Superior temporal gyrus (tissue), 1 donor: ENCODE data around the gene CPNE2.
A peak's percentile ranks its signal among the peaks of the same experiment; 100 is the strongest.

Experiments used
- DNase-seq: peaks from one replicate; pipeline ENCODE4 v3.0.0-alpha.2; 2016; ENCODE audit errors: extremely low spot score

Gene CPNE2

DNA sequence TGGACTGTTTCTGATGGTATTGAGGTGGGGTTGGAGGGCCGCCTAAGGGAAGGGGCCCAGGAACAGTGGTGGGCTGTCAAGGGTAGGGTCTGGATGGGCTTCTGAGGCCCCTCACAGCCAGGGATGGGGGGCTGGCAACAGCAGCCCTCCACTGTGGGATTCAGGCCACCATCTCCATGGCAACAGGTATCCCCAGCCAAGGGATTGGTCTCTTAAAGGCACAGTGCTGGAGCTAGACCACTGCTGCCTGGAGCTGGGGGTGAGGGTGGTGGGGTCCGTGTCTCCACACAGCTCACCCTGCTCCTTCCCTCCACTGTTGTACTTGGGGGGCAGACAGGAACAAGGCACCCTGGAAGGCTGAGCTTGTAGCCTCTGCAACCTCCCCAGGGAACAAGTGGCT is 51.6 kb downstream of the CPNE2 start:
- DNase-seq = no peak

DNA sequence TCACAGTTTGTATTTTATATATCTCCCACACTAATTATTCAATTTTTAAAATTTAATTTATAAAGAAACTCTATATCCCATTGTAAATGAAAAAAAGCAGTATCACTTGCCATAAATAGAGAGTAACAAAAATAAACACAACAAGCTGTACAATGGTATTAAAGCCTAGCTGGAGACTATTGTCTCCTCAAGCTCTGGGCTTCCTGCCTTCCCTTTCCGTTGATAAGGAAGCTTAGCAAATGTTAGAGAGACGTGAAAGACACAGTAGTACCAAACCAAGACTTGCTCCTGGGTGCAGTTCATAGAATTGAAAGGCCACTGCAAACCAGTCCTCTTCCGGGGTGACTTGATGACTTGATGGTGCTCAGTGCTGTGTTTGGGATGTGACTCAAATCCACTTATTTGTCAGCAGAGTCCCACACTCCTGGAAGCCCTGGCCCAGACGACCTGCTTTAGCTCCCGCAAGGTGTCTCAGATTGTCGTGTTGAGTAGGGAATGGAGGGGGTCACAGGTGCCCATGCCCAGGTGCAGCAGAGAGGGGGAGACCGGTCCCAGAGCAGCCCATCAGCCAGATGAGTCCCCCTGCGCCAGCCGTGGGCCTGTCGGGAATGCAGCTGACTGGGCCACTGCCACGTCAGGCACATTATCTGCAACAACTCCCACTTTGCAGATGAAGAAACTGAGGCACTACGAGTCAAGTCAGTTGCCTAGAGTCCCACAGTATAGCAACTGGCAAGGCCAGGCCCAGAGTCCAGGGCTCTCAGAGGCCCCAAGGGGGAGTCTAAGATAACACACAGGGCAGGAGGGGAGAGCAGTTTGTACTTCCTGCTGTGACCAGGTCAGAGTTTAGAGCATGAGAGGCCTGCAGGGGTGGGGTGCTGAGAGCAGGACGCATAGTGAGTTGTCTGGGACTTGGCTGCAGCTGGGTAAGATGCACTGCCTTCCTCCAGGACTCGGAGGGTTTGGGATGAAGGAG is 53.0 kb downstream of the CPNE2 start:
- DNase-seq = no peak

DNA sequence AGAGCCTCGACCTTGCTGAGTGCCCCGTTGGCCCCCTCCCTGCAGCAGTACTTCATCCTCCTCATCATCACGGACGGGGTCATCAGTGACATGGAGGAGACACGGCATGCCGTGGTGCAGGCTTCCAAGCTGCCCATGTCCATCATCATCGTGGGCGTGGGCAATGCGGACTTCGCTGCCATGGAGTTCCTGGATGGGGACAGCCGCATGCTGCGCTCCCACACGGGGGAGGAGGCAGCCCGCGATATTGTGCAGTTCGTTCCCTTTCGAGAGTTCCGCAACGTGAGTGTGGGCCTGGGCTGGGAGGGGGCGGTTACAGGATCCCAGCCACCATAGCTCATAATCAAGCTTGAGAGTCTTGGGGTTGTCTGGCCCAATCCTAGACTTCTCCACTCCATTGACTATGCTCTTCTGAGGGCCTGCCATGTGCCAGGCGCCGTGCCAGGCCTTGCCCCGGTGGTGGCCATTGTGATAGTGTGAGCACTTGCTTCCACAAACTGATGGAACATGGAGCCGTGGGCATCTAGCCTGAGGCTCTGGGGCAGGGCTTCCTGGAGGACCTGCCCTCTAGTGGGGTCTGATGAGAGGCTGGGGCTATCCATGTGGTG is 53.8 kb downstream of the CPNE2 start:
- DNase-seq = no peak

DNA sequence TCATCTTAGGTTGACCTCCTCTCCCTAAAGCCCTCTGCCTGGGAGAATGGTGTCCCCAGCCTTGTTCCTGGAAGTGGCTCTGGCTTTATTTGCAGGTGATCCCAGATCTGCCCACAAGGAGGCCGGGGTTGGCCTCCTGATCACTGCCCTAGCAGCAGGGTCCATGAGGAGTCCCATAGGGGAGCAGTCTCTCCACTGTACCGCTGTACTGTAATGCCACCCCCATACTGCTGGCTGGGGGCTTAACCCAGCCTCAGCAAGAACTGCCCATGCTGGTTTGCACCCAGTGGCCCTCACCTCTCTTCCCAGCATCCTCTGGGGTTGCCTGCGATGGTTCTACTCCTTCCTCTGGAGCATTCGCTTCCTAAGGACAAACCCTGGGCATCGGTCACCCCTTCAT is 54.4 kb downstream of the CPNE2 start:
- no peak for DNase-seq

DNA sequence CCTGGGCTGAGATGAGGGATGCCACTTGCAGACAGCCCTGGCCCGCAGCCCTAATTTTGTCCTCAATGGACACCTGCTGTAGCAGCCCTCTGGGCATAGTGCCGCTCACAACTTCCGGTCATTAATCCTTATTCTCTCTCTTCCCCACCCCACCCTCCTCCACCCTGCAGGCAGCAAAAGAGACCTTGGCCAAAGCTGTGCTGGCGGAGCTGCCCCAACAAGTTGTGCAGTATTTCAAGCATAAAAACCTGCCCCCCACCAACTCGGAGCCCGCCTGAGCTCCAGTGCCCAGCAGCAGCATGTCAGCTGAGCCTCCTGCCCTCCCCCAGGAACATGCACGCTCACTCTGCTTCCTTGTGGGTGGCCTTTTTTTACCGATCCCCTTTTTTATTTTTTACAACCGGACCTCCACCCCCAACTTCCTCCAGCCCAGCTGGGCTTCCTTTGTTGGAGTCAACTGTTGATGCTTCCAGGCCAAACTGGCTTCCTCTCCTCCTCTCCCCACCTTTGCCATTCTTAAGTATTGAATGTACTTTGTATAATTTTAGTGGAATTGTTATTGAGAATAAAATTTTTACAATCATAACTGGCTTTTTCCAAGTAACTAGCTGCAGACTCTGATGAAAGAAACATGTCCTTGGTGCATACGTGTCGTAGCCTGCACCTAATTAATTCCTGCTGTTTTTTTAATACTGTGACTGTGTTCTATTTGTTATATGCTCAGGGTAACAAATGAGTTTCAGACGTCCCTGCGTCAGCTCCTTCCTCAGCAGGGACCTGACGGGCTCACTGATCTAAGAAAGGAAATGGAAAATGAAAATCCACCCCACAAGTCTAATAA is 55.2 kb downstream of the CPNE2 start:
- no peak for DNase-seq

DNA sequence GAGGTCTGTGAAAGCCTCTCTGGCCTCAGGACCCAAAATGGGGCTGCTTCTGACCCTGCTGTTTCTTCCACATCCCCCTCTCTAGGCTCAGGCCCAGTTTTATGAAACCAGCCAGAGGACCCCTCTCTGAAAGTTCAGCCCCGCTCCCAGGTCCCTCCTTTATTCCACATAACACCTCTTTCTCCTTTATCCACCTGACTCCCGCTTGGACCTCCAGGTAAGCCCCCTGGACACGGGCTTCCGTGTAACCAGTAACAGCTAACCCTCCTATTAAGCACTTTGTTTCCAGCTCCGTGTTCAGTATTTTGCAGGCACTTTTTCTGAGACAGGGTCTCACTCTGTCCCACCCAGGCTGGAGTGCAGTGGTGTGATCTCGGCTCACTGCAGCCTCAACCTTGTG is 56.1 kb downstream of the CPNE2 start:
- no peak for DNase-seq

DNA sequence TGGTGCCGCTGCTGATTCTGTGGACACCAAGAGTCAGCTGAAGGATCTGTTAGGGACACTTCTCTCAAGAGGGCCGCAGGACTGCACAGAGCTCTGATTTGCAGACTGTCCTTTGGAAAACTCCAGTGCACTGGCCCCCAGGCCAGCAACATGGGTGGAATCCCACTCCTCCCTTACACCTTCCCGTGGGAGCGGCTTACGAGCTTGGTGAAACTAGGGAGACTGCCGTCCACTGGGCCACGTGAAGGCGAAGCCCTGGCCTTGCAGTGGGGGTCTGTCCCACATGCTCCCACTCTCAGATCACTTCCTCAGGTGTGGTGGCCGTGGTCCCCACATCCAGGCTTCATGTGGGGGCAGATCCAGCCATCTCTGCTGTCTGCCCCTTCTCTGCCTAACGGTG is 57.0 kb downstream of the CPNE2 start:
- no peak for DNase-seq

DNA sequence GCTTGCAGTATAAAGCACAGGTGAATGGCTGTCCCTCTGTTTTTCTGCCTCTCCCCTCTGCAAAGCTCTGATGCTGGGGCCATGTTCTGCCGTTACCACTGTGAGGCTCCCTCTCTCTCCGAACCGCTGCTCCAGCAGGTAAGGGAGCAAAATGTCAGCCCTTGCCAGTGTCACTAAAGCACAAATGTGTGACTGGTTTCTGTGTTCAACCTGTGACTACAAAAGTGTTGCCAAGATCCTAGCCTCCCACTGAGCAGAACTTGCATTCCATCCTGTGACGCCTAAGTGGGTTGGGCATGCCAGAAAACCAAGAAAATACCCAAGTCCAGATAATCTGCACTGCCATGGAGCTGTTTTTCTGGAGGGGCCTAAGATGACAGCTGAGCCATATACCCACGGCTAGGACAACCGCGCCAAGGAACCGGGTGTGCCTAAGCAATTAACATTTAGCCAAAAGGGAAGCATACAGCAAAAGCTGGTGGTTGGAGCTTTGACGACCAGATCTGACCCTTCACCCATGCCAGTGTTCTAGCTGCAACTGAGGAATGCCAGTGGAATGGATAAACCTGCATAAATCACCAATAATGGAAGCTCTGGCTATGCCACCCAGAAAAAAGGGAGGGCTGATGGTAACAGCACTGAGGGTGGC is 58.4 kb downstream of the CPNE2 start:
- DNase-seq = no peak

DNA sequence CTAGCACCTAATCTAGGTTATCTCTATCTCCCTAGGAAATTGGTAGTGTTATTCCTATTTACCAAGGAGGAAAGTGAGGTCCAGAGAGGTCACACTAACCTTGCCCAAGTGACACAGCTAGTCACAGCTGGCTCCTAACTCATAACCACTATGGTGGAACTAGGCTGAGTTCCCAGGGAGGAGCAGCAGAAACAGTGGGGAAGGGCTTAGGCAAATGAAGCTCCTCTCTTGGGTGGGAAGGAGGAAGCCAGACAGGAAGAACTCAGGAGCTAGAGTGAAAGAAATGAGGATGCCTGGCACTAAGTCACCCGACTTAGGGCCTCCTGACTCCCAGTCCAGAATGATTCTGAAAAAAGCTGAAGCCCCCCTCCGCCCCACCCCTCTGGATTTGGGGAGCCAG is 59.0 kb downstream of the CPNE2 start:
- no peak for DNase-seq

DNA sequence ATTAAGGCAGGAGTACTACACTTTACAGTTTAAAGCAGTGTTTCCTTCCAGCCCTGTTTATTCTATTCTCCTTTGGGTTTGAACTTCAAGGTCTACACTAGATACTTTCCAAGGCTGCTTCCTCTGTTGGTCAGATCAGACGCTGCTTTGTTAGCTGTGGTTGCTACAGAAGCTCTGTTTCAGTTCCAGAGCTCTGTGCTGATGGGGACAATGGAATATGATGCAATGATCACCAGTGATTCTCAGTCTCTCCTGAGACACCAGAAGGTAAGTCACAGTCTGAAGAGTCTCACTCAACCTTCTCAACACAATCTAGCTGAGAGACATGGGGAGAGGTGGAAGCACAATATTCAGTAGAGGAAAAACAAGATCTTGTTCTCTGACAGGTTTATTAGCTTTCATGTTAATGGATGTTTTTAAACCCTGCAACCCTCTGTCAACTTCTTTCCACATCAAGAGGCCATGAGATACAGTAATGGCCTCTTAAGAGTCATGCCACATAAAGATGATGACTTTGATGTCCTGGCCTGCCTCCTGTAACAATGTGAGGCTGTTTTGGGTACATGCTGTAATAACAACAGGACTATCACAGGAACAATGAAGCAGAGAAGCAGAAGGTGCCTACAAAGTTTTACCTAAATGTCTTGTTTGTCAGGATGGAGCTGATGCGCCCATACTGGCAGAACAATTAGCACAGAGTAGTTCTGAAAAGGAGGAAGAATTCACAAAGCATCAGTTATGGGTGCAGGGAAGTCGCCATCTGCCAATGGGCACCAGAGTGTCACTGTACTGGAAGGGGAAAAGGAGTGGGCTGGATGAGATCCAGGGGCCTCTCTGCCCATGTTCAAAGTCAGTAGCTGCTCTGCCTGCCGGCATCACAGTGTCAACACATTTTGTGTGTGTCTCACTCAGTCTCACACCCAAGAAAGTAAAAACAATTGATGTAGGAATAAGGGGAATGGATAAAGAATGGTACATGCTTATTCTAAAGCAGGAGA is 60.0 kb downstream of the CPNE2 start:
- peak; percentile 75 for DNase-seq

DNA sequence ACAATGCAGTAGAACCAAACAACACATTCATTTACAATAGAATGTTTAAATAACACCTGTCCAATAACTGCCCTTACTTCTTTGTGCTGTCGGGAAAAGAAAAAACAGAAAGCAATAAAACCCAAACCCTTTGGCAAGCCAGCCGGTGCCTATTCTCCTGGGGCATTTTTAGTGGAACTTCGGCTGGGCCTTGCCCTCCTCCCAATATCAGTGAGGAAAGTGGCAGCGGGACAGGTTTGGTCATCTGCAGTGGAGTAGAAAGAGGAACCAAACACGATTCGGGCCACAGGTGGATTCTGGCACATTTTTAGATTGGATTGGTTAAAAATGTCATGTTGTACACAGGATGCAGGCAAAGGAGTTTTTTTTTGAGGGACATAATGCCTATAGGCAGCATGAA is 61.5 kb downstream of the CPNE2 start:
- DNase-seq = no peak

DNA sequence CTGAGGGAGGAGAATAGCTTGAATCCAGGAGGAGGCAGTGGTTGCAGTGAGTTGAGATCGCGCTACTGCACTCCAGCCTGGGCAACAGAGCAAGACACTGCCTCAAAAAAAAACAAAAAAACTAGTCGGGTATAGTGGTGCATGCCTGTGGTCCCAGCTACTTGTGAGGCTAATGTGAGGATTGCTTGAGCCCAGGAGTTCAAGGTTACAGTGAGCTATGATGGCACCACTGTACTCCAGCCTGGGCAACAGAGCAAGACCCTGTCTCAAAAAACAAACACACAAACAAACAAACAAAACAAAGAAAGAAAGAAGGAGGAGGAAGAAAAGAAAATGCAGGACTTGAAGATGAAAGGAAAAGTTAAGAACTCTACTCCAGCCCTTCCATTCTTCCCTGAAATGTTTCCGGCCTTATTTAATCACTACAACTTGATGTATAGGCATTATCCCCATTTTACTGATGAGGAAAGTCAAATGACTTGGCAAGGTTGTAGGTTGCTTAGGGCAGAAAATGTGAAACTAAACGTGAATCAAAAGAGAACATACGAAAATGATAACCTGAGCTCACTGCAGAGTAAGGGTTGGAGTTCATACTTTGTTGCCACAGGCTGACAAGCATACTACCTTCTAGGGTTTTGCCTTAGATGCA is 63.4 kb downstream of the CPNE2 start:
- DNase-seq = no peak

DNA sequence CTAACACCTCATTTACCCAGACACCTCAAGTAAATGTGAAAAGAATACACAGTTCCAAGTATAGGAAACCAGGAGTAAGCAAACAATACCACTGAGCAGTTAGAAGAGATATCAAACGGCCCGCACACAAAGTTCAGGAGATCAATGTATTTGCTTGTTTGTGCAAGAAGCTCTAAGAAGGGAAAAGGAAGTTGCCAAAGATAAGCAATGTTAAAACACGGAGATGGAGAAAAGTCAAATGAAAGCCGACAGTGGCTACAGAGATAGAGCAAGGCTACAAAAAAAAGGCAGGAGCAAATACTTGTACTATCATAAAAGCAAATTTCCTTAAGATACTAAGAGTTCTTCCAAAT is 63.9 kb downstream of the CPNE2 start:
- no peak for DNase-seq

DNA sequence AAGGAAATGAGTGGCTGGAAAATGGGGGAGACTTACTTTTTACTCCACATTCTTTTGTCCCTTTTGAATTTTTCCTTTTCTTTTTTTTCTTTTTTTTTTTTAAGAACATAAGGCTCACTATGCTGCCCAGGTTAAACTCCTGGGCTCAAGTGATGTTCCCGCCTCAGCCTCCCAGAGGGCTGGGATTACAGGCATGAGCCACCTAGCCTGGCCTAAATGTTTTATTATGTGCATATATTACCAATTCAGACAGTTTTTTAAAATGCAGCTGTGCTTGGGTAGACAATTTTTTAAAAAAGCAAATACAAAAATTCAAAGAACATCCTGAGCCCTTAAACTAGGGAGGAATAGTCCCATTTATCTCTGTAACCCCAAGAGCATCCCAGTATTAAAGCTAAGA is 65.2 kb downstream of the CPNE2 start:
- no peak for DNase-seq

DNA sequence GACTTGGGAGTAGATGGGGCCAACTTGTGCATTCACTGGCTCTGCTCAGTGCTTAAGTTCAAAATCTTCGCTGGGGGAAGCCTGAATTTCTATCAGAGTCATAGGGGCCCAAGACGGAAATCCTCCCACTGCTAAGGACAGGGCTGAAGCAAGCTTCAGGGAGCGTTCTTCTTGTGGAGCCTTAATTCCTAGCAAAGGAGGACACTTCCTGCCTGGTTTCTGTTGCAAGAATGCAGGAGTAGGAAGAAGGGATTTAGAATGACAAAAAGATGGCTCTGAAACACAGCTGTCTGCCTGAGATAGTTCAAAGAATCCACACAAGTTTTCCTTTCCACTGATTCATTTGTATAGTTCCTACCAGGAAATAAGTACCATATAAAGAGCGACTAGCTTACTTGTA is 67.1 kb downstream of the CPNE2 start:
- DNase-seq = no peak

DNA sequence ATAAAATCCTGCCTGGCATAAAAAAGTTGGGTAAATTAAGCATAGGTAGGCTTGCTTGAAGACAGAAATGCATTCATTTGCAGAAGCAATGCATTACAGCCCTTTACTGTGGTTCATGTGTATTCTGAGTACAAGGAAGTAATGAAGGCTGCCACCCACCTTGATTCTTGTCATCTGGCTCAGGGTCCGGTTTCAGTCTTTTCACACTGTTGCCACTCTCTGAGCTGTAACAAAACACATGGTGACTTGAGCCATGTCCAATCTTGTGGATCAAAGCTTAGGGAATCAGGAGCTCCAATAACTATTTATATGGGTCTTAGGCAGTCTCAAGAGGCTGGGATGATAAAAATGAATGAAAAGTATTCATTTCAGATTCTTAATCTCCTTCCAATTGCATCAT is 71.5 kb downstream of the CPNE2 start:
- DNase-seq = no peak

DNA sequence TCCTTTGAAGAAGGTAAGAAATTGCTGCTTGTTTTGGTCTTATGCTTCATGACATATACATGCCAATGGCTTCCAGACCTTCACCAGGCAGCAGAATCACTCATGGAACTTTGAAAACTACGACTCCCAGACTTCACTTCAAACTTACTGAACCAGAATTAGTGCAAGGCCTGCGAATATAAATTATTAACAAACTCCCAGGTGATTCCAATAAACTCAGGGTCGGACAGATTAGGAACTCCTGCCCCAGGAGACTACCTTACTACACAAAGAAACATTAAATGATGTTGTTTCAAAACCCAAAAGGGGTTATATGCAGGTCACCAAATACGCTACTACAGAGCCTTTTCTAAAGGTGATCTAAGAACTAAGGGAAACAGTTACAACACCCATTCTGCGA is 73.1 kb downstream of the CPNE2 start:
- no peak for DNase-seq

DNA sequence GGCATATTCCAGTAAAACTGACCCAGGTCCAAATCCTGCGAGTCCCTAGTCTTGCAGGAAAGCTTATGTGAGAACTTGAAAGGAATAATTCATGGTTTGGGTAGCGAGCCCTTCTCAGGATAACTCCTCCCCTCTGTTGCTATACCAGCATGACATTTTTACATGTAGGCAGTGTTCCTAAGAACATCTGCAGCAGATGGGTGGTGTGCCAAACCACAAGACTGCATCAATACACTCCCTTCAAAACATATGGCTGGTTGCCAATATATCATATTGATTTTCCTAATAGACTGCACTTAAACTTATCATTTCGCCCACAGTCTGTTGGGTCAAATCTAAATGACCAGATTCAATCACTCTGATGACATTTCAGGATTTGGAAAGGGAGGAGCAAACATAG is 73.6 kb downstream of the CPNE2 start:
- peak; percentile 43 for DNase-seq

DNA sequence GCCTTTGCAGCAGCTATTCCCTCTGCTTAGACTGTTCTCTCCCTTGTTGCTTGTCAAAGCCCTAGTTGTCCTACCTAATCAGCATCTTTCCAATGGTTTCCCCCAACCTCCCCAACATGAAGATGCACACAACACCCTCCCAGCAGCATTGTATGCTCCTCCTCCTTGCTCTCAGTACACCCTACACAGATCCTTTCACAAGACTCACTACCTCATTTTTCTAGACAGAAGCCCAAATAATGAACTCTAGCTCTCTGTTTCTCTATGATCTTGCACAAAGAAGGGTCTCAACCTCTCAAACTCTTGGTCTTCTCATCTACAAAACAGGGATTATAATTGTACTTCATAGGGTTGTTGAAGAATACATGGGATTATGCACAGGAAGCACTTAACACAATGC is 74.1 kb downstream of the CPNE2 start:
- no peak for DNase-seq

DNA sequence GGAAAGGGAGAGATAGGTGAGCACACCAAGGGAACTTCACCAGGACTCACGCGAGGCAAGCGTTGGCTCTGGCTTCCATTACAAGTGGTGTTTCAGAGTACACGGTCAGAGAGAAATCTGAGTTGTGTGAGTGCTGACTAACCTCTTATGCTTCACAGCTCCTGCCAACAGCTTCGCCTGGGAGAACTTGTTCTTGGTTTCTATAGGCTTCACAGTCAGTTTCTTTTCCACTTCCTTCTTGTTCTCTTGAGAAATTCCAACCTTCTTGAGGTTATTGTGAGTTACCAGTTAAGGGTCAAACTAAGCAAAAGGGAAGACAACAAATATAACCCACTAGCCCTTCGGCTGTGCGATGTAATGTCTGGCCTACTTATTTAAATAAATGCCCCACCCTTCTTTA is 74.6 kb downstream of the CPNE2 start:
- DNase-seq = peak; percentile 52
